ENCODE measurements around the gene PALM3. TPM values are rescaled to one million over a fixed set of nuclear protein-coding genes. Genes with fewer than 3 reads are reported as not detected.
"Not testable (repeated sequence)": the region's sequence is repeated elsewhere in the genome, so short reads cannot be mapped to it uniquely, and the experiment has no call there.

The PALM3 gene
- total RNA-seq, 1 donor from 2014 or later = 0.10 TPM

DNA sequence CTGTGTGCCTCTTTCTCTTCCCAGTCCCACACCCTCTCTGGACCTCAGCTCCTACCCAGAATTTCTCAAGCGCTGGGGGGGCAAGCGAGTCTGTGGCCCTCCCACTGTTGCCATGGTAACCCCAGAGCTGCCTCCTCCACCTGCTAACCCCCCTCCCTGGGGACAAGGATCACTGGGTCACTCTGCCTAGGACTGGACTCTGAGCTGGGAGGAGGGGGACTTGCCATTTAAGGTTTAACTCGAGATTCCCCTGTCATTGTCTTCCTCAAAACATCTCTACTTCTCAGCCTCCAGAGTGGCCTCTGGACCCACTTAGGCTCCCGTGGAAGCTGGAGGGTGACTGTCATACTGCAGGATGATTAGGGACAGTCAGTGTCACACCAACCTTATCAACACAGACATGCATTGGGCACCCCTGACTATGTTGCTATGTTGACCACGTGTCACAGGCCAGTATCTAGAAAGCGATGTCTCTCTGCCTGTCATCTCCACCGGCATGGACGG, 2.2 kb downstream of the PALM3 start:
- DNase-seq = no peak

DNA sequence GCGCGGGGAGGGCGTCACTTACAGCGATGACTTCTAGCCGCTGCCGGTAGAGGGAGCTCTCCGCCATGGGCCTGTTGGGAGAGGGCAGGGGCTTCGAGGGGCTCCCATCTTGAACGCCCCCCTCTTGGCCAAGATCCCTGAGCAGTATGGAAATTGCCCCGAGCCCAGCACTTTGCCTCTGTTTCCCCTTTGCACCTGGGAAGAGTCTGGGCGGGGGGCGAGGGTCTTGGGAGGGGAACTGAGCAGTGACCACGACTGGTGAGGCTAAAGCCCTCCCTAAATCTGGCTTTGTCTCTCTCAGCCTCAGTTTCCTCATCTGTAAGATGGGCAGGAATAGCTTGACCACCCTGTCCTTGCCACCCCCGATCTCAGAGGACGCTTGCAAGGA, 2.8 kb downstream of the PALM3 start:
- no peak for DNase-seq

DNA sequence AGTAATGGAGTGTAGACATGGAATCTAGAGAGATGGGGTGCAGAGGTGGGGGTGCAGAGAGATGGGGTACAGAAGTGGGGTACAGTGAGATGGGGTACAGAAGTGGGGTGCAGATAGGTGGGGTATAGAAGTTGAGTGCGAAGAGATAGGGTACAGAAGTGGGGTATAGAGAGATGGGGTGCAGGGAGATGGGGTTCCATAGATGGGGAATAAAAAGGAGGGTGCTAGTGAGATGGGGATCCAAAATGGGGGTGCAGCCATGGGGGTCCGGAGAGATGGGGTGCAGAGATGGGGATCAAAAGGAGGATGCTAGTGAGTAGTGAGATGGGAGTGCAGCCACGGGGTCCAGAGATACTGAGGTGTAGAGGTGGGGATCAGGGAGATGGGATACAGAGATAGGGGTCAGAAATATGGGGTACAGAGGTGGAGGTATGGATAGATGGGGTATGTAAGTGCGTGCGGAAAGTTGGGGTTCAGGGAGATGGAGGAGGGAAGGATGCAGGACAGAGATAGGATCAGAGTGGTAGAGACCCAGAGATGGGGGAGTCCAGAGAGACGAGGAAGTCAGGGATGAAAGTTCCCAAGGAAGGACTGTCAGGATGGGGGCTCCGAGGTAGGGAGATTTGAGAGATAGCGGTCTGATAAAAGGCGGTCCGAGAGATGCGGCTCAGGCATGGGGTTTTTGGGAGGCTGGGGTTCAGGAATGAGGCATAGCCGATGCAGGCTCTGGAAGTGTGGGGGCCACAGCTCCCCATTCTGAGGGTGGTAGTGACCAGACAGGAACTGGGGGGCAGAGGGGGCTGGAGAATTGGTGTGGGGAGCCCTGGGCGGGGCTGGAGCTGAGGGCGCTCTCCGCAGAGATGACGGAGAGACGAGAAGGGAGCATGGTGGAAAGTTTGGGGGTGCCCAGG, 3.4 kb downstream of the PALM3 start:
- no peak for DNase-seq

DNA sequence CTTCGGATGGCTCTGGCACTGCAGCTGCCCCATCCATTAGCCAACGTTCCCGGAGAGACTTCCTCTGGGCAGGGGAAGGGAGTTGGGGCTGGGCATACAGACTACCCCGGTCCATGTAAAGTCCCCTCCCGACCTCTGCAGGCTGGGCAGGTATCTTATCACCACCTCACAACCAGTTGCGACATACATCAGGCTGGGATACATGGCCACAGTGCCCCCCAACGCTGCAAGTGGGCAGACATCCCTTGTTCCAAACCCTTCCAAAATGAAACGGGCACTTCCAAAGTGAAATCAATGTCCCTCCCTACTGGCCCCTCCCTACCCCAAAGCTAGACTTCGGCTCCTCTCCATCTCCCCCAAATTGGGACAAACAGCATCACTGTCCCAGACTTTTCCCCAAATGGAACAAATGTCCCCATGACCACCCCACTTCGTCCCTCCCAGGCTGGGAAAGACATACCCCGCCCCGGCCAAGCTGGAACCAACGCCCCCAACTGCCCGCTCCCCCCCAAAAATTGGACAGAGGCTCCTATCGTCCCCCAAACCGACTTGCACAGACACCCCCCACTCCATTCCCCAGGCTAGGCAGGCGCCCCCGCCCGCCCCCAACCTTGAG, 5.0 kb downstream of the PALM3 start:
- no peak for DNase-seq

DNA sequence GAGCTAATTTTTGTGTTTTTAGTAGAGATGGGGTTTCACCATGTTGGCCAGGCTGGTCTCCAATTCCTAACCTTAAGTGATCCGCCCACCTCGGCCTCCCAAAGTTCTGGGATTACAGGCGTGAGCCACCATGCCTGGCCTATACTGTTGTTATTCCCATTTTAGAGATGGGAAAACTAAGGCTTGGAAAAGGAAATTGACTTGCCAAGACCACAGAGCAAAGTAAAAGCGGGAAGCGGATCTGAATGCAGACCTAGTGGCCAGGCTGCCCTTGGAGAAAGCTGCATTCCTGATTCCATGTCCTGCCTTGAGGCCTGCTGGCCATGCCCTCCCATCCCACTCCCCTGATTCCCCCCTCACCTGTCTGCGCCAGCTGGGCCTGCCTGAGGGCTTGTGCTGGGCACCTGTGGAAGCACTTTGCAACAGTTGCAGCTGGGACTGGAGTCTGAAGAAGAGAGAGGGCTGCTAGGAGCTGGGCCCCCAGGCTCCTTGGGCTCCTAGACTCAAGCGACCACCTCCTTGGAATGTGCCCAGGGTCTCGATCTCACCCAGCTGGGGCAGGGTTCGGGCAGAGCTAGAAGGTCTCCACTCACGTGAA, 5.7 kb downstream of the PALM3 start:
- no peak for DNase-seq

DNA sequence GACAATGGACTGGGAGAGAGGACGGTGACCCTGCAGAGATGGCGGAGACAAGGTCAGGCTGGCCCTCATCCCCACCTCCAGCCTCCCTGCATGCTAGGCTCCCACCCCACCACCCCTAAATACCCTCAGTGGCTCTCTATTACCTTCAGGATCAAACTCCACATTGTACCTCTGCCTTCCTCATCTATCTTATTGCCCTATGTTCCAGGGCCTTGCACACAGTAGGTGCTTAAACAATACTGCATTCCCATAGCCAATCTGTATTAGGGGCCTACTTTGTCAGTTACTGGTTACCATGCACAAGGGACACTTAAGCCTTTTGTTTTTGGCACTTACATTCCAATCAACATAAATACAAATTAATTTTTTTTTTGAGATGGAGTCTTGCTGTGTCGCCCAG, 6.5 kb downstream of the PALM3 start:
- DNase-seq = no peak

DNA sequence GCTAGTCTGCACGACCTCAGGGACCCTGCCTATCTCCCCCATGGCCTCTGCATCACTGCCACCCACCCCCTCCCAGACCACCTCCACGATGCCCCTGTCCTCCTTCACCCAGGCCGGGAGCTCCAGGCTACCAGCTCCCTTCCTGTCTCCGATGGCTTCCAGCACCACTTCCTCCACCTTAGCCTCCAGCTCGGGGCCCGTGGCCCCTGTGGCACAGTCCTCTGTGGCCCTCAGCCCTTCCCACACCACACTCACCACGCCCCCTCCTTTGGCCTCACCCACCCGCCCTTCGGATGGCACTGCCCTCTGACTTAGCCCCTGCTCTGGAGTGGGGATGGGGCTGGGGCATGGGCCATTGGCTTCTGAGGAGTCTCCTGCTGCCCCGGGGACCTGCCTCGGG, 7.2 kb downstream of the PALM3 start:
- no peak for DNase-seq

DNA sequence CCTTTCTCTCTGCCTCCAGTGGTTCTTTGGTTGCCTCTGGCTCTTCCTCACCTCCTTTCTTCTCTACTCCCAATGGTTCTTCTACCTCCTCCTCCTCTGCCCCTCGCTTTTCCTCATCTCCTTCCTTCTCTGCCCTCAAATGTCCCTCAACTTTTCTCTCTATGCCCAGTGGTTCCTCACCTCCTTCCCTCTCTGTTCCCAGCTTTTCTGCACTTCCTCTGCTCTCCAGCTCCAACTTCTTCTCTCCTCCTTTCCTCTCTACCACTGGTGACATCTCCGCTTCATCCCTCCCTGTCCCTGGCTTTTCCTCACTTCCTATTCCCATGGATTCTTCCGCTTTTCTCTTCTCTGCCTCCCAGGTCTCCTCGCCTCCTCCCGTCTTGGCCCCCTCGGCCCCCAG, 7.8 kb downstream of the PALM3 start:
- no peak for DNase-seq

DNA sequence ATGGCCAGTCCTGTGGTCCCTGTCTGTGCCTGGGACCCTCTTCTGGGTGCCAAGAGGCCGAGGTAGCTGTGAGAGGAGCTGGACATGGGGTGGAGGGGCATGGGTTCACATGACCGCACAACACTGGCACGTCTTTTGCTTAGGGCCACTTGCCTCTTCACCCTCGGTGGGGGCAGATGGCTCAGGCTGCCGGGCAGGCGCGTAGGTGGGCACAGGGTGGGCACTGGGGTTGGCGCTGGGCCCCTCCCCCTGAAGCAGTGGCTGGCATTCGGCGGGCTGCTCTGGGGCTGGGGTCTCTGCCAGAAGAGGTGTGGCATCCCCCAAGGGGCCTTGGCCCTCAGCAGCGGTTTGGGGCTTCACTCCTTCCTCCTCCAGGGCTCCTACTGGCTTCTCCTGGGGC, 8.4 kb downstream of the PALM3 start:
- DNase-seq = no peak

DNA sequence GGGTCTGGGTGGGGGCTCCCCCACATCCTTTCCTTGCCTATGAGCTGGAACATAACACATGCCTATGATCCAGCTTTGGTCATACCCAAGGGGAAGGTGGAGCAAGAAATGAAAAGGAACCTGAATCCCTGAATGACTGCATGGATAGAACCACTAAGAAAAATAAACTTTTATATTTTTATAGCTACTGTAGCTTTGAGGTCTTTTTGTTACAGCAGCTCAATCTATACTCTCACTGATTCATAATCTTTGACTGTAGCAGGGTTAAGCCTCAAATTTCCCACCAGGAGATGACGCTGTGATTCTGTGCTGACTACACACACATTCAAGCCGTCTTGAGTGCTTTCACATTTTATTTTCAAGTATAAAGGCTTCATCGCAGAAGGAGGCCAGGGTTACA, 8.8 kb downstream of the PALM3 start:
- DNase-seq = no peak

DNA sequence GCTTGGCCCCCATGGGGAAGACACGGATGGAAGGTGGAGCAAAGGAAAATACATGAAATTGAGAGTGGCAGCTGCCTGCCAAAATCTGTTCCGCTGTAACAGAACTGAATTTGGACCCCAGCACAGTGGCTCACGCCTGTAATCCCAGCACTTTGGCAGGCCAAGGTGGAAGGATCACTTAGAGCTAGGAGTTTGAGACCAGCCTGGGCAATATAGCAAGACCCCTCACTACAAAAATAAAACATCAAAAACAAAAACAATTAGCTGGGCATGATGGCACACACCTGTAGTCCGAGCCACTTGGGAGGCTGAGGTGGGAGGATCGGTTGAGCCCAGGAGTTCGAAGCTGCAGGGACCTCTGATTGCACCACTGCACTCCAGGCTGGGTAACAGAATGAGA, 9.4 kb downstream of the PALM3 start:
- no peak for DNase-seq

DNA sequence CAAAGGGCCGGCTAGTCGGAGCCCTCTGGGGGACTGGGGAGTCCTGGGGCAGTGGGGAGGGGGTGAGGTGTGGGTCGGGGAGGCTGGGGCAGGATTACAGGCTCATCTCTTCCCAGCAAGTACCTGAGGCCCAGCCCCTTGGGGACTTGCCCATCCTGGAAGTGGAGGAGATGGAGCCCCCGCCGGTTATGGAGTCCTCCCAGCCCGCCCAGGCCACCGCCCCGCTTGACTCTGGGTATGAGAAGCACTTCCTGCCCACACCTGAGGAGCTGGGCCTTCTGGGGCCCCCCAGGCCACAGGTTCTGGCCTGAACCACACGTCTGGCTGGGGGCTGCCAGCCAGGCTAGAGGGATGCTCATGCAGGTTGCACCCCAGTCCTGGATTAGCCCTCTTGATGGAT, 9.9 kb downstream of the PALM3 start:
- no peak for DNase-seq

DNA sequence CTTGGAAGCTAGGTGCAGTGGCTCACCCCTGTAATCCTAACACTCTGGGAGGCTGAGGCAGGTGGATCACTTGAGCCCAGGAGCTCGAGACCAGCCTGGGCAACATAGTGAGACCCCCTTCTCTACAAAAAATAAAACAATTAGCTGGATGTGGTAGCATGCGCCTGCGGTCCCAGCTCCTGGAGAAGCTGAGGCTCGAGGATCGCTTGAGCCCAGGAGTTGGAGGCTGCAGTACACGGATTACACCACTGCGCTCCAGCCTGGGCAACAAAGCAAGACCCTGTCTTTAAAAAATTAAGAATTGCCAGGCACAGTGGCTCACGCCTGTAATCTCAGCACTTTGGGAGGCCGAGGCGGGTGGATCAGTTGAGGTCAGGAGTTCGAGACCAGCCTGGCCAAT, 10.9 kb downstream of the PALM3 start:
- not testable (repeated sequence) for DNase-seq

DNA sequence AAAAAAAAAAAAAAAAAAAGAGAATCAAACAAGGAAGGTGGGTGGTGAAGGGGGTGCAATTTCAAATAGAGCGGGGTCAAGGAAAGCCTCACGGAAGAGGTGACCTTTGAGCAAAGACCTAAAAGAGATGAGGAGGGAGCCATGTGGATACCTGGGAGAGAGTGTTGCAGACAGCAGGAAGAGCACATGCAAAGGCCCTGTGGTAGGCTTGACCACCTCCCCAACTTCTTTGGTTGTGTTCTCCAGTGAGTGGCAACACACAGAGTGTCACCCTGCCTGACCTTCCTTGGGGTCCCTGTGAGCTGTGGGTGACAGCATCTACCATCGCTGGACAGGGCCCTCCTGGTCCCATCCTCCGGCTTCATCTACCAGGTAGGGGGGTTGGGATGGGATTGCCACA, 11.4 kb downstream of the PALM3 start:
- no peak for DNase-seq

DNA sequence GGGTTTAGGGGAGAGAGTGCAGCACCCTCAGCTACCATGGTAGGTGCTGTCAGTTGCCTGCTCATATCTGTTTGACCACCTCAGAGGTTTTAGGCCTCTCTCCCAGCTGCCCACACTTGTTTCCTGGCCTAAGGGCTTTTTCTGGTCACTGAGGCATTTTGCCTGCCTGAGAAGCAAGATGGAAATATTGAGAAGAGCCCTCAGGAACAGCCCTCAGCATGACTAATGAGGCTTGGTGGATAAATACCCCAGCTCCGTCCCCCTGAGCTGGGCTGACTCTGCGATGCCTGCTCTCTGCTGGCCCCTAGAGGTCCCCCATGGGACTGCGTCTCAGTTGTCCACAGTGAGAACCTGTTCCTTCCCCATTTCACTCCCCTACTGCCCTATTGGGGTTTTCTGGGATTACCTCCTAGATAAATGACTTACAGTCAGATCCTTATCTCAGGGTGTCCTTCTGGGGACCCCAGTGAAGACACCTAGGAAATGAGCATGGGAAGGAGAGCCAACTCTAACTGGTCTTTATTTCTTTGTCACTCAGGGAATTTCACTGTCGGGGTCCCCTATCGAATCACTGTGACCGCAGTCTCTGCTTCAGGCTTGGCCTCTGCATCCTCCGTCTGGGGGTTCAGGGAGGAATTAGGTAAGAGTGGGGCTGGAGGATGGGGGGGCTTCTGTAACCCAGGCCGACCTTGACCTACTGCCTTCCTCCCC, 13.3 kb downstream of the PALM3 start:
- no peak for DNase-seq

DNA sequence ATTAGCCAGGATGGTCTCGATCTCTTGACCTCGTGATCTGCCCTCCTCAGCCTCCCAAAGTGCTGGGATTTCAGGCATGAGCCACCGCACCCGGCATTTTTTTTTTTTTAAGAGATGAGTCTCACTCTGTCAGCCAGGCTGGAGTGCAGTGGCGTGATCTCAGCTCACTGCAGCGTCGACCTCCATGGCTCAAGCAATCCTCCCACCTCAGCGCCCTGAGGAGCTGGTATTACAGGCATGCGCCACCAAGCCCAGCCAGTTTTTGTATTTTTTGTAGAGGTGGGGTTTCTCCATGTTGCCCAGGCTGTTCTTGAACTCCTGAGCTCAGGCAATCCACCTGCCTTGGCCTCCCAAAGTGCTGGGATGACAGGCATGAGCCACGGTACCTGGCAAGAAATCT, 14.0 kb downstream of the PALM3 start:
- DNase-seq = not testable (repeated sequence)

DNA sequence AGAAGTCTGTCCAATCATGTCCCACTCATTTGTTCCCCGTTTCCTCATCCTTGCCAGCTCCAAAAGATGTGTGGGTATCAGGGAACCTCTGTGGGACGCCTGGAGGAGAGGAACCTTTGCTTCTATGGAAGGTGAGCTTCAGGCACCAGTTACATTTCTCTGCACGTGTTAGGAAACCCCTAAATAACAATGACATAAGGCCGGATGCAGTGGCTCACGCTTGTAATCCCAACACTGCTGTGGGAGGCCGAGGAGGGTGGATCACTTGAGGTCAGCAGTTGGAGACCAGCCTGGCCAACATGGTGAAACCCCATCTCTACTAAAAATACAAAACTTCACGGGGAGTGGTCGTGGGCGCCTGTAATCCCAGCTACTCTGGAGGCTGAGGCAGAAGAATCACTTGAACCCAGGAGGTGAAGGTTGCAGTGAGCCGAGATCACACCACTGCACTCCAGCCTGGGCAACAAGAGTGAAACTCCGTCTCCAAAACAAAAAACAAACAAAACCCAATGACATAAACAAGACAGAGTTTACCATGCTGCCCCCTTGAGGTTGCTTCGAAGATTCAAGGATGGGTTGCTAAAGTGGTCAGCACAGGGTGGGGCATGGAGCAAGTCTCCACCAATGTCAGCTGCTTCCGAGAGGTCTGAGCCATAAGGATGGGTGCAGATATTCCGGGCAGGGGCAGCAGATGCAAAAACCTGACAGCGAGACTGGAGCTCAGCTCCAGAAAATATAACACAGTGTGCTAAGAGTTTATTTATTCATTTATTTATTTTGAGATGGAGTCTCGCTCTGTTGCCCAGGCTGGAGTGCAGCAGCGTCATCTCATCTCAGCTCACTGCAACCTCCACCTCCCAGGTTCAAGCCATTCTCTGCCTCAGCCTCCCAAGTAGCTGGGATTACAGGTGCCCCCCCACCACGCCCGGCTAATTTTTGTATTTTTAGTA, 18.9 kb downstream of the PALM3 start:
- DNase-seq = peak; percentile 39

DNA sequence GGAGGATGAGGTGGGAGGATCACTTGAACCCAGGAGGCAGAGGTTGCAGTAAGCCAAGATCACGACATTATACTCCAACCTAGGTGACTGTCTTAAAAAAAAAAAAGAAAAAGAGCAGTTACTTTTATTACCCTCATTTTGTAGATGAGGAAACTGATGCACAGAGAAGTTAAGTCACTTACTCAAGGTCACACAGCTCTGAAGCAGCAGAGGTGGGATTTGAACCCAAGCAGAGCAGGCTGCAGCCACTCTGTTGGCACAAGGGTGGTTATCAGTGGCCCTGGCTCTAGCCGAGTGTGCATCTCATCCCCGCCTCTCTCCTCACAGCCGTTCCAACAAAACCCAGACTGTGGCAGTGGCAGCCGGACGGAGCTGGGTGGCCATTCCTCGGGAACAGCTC, 22.7 kb downstream of the PALM3 start:
- DNase-seq = no peak

DNA sequence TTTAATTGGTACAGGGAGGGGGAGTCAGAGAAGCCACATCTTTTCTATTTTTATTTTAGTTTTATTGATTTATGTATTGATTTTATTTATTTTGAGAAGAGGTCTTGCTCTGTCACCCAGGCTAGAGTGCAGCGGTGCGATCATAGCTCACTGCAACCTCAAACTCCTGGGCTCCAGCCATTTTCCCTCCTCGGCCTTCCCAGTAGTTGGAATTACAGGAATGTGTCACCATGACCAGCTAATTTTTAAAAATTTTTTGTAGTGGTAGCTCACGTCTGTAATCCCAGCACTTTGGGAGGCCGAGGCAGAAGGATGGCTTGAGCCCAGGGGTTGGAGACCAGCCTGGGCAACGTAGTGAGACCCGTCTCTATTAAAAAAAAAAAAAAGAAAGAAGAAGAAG, 26.2 kb downstream of the PALM3 start:
- DNase-seq = no peak

DNA sequence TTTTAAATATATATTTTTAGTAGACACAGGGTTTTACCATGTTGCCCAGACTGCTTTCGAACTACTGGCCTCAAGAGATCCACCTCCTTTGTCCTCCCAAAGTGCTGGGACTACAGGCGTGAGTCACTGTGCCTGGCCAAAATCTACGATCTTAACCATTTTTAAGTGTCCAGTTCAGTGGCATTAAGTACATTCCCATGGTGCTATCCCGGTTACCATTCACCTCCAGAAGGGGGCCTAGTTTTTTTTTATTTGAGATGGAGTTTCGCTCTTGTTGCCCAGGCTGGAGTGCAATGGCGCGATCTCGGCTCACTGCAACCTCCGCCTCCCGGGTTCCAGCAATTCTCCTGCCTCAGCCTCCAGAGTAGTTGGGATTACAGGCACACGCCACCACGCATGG, 26.7 kb downstream of the PALM3 start:
- DNase-seq = not testable (repeated sequence)

DNA sequence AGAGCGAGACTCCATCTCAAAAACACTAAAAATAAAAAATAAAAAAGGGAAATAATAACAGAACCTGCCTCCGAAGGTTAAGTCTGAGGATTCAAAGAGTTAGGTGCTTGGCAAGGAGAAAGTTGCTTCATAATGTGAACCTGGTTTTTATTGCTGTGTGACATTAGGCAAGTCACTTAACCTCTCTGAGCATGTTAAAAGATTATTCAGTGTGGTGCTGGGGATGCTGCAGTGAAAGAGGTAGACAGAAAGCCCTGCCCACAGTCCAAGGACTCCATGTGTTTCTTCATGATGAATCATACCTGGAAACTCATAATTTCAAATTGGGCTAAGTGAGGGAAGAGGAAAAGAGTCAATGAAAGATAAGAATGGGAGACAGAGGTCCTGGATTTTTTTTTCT, 27.9 kb downstream of the PALM3 start:
- no peak for DNase-seq

Measured in skin of body (tissue), 2 donors.